ENCODE measurements around the gene MTHFD1.

The MTHFD1 gene

DNA sequence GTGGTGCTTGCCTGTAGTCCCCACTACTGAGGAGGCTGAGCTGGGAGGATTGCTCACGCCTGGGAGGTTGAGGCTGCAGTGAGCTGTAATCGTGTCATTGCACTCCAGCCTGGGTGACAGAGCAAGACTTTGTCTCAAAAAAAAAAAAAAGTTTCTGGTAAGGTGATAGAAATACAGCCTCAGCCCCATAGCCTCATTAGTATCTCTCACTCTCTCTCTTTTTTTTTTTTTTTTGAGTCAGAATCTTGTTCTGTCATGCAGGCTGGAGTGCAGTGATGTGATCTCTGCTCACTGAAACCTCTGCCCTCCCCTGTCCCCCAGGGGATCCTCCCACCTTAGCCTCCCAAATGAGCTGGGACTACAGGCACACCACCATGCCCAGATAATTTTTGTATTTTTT lies 19.2 kb downstream of the MTHFD1 start:
- no peak overlapping the region for H3K4me3 ChIP-seq (replicated peaks; ENCODE audit: insufficient read depth, low read length)
- TF ChIP-seq CTCF (IDR thresholded peaks at IDR 0.05; ENCODE audit: insufficient read depth, low read length) (no peak), GABPA (IDR thresholded peaks at IDR 0.05; ENCODE audit: low read depth) (no peak), POLR2AphosphoS5 (IDR thresholded peaks at IDR 0.05; ENCODE audit: low read depth) (no peak), SPI1 (IDR thresholded peaks at IDR 0.05; ENCODE audit: borderline replicate concordance, low read depth) (no peak)
- TF ChIP-seq, protein P1, sequence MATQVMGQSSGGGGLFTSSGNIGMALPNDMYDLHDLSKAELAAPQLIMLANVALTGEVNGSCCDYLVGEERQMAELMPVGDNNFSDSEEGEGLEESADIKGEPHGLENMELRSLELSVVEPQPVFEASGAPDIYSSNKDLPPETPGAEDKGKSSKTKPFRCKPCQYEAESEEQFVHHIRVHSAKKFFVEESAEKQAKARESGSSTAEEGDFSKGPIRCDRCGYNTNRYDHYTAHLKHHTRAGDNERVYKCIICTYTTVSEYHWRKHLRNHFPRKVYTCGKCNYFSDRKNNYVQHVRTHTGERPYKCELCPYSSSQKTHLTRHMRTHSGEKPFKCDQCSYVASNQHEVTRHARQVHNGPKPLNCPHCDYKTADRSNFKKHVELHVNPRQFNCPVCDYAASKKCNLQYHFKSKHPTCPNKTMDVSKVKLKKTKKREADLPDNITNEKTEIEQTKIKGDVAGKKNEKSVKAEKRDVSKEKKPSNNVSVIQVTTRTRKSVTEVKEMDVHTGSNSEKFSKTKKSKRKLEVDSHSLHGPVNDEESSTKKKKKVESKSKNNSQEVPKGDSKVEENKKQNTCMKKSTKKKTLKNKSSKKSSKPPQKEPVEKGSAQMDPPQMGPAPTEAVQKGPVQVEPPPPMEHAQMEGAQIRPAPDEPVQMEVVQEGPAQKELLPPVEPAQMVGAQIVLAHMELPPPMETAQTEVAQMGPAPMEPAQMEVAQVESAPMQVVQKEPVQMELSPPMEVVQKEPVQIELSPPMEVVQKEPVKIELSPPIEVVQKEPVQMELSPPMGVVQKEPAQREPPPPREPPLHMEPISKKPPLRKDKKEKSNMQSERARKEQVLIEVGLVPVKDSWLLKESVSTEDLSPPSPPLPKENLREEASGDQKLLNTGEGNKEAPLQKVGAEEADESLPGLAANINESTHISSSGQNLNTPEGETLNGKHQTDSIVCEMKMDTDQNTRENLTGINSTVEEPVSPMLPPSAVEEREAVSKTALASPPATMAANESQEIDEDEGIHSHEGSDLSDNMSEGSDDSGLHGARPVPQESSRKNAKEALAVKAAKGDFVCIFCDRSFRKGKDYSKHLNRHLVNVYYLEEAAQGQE (IDR thresholded peaks at IDR 0.05; ENCODE audit: insufficient replicate concordance, low read depth), result no peak
- no peak for DNase-seq (ENCODE audit: low read depth in 1 of 2, low spot score in 1 of 2)
- no peaks in the 10 kb centered on the region for H3K27me3 ChIP-seq (ENCODE audit: insufficient read depth, poor library complexity, severe bottlenecking)
- no peak overlapping the region for H3K27ac ChIP-seq (replicated peaks)

- Histone ChIP-seq H3K27ac (replicated peaks) (no peak overlapping the region), H3K27me3 (ENCODE audit: insufficient read depth, poor library complexity, severe bottlenecking) (no peaks in the 10 kb centered on the region), H3K4me3 (replicated peaks; ENCODE audit: insufficient read depth, low read length) (no peak overlapping the region)
- no peak for TF ChIP-seq CTCF (IDR thresholded peaks at IDR 0.05; ENCODE audit: insufficient read depth, low read length)
- TF ChIP-seq SPI1 (IDR thresholded peaks at IDR 0.05; ENCODE audit: borderline replicate concordance, low read depth), result no peak
- no peak for TF ChIP-seq POLR2AphosphoS5 (IDR thresholded peaks at IDR 0.05; ENCODE audit: low read depth)
- TF ChIP-seq GABPA (IDR thresholded peaks at IDR 0.05; ENCODE audit: low read depth), result no peak
- TF ChIP-seq, protein P1 (IDR thresholded peaks at IDR 0.05; ENCODE audit: insufficient replicate concordance, low read depth), result no peak
- DNase-seq (ENCODE audit: low read depth in 1 of 2, low spot score in 1 of 2), result no peak
Observed at GRCh38 chr14:64409126-64409920, 21.2 kb downstream of the MTHFD1 start.

GRCh38 chr14:64410084-64410774 lies 22.1 kb downstream of the MTHFD1 start:
- H3K27me3 ChIP-seq (ENCODE audit: insufficient read depth, poor library complexity, severe bottlenecking), result no peaks in the 10 kb centered on the region
- H3K4me3 ChIP-seq (replicated peaks; ENCODE audit: insufficient read depth, low read length), result no peak overlapping the region
- no peak overlapping the region for H3K27ac ChIP-seq (replicated peaks)
- TF ChIP-seq POLR2AphosphoS5 (IDR thresholded peaks at IDR 0.05; ENCODE audit: low read depth), result no peak
- no peak for TF ChIP-seq CTCF (IDR thresholded peaks at IDR 0.05; ENCODE audit: insufficient read depth, low read length)
- no peak for TF ChIP-seq SPI1 (IDR thresholded peaks at IDR 0.05; ENCODE audit: borderline replicate concordance, low read depth)
- TF ChIP-seq, protein P1 (IDR thresholded peaks at IDR 0.05; ENCODE audit: insufficient replicate concordance, low read depth), result no peak
- TF ChIP-seq GABPA (IDR thresholded peaks at IDR 0.05; ENCODE audit: low read depth), result no peak
- DNase-seq (ENCODE audit: low read depth in 1 of 2, low spot score in 1 of 2), result no peak
